ENCODE results near the gene RAC2.

Gene RAC2

DNA sequence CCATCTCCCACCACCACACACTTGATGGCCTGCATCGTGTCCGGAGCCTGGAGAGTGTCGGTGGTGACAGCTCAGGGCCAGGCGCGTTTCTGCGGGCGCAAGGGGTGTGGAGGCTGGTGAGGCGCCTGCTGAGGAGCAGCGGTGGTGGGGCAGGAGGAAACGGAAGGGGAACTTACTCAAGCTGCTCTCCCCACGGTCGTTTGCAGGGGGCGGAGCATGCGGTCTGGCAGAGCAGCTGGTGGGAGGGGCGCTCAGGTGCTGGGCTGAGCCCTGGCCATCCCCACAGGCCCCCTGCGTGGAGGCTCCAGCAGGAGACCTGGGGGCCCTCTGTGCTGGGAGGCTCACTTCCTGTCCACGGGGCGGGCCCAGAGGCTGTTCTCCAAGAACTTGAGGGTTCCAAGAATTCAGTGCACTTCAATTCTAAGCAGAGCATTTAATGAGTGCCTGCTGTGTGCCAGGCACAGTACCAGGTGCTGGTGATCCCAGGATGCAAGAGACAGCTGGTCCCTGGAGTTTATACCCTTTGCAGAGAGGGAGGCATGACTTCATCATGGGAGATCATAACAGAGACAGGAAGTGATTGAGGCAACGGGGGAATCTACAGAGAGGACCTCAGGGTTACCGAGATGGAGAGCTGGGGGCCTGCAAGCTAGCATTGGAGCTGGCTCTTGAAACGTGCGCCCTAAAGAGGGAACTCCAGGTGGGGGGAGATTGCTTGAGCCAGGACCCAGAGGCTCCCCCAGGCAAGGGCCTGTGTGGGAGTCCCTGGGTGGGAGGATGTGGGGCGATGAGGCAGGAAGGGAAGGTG, at the start of gene RAC2:
RAC2 (minus strand) TSS at position 156 of the 808 bp plus-strand sequence; CDS start at position 35, 121 bp downstream.
- no peak for DNase-seq (ENCODE audit: low read depth)

DNA sequence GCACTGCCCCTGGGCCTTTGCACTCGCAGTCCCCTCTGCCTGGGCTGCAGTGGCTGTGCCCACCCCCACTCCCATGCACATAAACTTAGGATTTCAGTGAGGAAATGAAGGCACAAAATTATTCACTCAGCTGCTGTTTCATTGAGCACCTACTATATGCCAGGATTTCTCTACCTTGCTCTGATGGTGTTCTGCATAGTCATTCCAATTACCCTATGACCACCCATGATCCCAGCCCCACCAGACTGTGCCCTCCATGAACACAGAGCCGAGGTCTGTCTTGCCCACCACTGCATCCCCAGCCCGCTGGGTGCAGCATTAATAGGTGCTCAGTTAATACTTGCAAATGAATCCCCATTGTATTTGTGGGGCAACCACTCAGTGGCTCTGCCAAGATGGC, 49.1 kb upstream of the RAC2 start:
- DNase-seq (ENCODE audit: low read depth): no peak

DNA sequence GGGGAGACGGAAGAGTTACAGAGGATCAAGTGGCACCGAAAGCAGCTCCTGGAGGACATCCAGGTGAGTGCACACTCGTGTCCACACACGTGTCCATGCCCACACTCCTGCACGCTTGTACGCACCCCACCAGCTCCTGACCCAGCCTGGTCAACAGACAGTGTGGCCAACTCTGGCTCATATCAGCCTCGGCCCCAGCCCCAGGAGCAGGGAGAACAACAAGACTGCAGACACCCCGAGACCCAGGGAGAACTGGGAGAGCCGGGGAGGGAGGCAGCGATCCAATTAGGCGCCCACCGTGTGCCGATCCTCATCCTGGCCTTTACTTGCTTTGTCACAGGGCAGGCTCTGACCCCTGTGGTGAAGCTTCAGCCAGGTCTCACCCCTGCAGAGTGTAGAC, 48.6 kb upstream of the RAC2 start:
- no peak for DNase-seq (ENCODE audit: low read depth)

DNA sequence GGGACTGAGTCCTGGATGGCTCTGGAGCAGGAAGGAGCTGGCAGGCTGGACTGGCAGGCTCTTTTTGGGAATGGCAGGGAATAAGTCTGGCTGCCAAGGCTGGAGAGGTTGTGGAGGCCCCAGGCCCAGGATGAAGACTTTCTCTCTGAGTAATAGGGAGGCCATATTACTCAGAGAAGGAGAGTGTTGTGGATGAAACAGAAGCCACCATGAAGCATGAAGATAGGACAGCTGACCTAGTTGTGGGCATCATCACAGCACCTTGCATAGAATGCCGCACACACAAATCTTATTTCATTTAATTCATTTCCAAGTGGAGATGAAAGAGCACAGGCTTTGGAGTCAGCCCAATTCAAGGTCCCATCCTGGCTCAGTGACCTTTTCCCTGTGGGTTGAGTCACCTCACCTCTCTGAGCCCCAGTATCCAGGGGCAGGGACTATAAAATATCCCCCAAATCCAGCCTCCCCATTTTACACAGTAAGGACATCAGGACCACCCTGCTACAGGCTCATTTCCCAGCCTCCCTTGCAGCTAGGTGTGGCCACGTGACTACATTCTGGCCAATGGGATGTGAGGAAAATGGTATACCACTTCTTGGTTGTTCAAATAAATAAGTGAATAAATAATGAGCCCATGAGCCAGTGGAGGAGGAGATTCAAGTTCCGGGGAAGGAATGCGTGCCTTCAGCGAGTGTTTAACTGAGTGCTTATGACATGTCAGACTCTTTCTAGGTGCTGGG, 47.7 kb upstream of the RAC2 start:
- DNase-seq (ENCODE audit: low read depth): no peak

DNA sequence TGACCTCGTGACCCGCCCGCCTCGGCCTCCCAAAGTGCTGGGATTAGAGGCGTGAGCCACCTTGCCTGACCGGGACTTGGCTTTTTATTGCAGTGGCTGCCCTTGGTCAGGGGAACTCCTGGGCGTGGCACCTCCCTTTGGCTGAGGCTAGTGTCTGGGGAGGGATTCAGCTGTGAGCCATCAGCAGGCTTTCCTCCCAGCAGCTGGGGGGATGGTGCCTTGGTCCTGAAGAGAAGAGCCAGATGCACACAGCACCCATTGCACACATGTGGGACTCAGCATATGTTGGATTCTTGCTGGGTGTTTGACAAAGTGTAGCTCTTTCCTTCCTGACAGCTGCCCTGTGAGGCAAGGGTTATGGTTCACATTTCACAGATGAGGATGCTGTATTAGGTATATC, 46.7 kb upstream of the RAC2 start:
- DNase-seq (ENCODE audit: low read depth): no peak

DNA sequence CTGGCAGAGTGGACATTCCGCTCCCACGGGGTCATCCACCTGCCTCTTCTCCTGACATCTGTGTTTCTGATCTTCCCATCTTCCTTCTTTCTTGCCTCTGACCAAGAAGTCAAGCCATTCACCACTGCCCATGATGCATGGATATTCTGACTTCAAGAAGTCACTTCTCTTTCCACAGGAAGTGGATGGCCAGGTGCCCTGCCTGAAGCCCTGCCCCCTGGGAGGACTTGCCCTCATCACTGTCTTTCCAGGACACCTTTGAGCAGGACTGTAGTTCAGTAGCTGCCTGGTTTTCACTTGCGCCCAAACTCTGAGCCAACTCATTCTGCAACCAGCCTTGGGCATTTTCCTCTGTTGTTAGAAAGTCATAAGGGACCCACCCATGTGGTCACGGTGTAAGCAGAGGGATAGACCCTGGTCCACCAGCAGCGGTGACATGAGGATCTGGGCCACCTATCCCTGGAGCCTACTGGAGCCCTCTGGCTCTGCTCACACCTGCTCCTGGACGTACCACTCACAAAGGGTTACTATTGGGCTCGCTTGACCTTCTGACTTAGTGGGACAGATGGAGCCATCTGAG, 45.2 kb upstream of the RAC2 start:
- no peak for DNase-seq (ENCODE audit: low read depth)

DNA sequence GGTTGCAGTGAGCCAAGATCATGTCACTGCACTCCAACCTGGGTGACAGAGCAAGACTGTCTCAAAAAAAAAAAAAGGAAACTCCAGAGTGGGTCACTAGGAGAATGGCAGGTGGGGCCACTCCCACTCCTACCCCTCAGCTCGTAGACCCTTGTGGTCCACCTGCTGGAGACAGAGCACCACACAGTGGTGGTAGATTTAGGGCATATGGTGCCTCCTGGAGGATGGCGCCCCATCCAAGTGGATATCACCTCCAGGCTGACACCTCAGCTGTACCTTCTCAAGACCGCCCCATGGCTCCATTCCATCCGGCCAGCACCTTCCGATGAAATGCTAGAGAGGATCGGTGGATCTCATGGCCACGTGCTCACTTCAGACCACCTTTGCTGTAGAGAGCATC, 44.5 kb upstream of the RAC2 start:
- DNase-seq (ENCODE audit: low read depth): no peak

DNA sequence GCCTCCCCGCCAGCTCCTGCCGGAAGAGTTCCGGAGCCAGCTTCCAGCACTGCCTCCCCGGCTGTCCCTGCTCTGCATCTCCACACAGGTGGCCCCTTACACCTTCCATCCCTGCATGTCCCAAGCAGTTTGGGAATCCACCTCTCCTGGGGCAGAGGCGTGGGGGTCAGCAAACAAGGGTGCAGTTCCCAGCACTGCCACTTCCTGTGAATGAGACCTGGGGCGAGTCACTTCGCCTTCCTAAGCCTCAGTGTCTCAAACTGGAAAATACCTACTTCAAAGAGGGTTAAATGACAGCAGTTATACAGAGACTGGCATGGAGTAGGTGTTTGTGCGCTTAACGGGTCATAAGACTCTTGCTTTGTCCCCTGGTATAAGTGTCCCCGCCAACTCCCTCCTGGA, 43.5 kb upstream of the RAC2 start:
- DNase-seq (ENCODE audit: low read depth): no peak

DNA sequence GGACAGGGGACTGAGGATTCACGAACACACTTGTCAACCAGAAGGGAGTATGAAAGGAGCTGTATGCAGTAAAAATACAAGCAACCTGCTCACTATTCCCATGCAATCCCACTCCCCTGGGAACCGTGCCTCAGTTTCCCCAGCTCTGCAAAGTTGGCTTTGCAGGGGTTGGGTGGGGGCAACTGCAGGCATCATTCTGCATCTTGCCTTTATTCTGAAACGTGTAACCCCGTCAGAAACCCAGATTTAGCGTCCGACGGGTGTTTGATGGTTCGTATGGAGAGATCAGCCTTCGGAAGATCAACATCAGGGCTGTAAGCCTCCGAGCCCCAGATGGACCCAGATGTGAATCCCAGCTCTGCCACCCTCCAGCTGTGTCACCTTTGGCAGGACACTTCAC, 41.9 kb upstream of the RAC2 start:
- no peak for DNase-seq (ENCODE audit: low read depth)

DNA sequence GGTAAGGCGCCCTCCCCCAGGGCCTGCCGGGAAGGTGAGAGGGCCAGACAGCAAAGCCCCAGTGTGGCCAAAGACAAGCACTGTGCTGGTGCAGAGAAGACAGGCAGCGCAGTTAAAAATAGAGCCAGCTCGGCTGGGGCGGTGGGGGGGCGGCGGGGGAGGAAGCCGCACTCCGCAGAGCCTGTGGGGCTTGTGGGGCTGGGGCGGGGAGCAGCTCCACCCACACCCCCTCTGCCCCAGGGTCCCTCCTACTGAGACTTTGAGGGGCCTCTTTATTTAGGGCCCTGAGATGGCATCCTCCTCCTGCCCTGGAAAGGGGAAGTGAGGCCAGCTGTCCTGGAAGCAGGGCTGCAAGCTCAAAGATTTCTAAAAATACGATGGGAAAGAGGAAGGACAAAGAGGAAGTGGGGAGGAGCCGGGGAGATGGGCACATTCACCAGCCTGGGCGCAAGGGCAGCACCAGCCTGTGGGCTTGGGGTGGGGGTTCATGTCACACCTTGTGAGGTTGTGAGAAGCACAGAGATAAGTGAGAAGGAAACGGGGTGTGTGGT, 40.8 kb upstream of the RAC2 start:
- DNase-seq (ENCODE audit: low read depth): no peak

DNA sequence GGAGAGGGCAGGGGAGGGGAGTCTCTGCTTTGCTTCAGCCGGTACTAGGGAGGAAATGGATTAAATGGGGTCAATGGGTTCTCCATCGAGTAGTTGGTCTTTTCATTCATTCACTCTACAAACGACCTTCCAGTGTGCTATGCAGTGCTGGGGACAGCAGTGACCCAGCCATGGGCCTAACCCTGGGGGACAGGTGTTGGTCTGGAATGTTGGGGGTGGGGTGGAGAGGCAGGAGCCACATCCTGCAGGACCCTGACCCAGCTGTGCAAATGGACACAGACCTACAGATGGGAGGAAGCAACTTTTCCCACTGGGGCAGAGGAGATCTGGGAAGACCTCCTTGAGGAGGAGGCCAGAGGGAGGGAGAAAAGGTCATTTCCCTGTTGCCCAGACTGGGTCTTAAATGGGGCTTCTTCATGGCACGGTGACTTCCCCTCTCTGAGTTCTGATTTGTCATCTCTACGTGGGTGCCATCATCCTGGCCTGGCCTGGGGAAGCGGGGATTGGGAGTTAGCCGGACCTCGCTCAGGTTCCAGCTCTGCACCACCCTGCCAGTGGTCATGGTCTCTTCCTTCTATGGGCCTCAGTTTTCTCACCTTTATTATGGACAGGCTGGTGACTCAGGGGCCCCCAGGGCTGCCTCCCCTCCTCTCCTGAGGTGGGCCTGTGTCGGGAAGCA, 40.2 kb upstream of the RAC2 start:
- DNase-seq (ENCODE audit: low read depth): no peak

DNA sequence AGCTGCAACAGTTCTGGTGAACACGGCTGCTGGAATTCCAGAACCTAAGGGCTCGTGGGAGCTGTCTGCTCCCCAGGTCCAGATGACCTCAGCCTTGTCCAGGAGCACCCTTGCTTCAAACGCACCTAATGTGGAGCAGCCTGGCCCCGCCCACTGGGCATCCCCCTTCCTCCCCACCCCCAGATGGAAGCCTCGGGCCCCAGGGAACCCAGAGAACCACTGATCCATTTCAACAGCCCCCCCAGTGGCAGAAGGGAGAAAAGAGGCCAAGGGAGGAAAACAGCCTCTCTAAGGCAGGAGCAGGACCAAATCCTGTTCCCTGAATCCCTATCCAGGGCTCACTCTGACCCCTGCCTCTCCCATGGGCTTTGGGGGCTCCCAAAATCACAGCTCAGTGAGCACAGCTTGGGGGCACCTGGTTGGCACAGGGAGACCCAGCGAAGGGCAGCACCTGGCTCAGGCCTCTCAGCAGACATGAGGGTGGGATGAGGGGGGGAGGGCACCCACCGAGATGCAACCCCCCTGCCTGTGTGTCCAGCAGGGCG, 39.4 kb upstream of the RAC2 start:
- no peak for DNase-seq (ENCODE audit: low read depth)

DNA sequence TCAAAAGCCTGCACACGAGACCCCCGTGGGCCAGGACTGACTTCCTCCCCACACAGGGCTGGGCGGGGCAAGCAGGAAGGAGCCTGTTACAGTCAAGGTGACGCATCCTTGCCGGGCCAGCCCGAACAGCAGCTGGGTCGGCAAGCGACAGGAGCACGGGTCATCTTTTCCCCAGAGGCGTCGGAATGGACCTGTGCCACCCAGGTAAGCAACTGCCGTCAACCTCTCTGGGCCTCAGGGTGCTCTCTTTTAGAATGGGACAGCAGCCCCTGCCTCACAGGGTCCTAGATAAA, 38.3 kb upstream of the RAC2 start, which contains the start of gene CYTH4:
CYTH4 (plus strand) TSS at position 124 of the 293 bp plus-strand sequence; CDS start at position 186, 62 bp downstream.
- DNase-seq (ENCODE audit: low read depth): no peak

DNA sequence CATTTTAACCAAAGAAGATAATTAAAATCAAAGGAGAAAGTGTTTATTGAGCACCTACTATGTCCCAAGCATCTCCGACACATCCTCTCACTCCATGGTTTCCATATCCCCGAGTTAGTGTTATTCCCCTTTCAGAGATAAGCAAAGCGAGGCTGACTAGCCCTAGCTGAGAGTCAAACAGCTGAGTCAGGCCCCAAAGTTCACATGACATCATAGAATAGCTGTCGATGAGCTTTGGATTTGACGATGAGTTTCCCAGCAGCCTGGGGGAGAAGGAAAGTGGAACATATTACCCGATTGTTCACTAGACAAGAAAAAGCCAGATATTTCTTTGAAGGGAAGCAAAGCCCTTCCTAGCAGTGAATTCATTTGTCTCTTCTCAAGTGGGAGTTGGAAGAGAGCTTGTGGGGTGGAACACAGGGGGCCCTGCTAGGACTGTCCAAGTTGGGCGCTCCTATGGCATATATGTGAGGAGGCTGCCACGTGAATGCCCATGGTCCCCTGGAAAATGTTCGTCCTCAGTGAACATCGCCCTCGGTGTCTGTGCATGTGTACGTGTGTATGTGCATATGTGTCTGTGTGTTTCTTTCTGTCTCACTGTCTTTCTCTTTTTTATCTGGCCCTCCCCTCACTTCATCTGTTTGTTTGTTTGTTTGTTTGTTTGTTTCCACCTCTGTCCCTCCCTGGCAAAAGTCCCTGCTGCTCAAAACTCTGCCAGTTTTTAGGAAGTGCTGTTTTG, 37.7 kb upstream of the RAC2 start:
- DNase-seq (ENCODE audit: low read depth): no peak

DNA sequence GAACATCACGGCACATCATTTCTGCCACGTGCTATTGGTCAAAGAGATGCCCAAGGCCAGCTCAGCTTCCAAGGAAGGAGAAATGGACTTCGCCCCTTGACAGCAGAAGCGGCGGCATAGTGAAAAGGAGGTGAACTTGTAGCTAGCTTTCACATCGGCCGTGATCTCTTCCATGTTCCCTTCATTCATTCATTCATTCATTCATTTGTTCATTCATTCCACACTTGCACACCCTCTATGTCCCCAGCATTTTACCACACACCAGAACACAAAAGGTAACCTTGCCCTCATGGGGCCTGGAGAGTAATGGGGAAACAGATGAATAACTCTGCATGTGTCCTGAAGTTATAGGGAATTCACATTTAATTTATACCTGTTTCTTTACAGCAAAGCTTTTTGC, 37.1 kb upstream of the RAC2 start:
- no peak for DNase-seq (ENCODE audit: low read depth)

DNA sequence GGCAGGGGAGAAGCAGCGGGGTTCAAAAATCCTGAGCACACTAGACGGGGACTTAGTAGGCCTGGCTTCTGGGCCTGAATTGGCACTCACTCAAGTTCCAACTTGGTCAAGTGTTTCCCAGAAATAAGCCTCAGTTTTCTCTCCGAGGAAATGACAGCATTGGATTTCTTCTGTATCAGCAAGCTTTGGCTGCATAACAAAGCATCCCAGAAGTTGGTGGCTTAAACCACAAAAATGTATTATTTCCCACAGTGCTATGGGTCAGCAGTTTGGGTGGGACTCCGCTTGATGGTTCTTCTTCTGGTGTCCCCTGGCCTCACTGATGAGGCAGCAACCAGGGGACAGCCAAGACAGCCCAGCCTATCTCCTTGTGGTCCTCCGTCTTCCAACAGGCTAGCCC, 36.6 kb upstream of the RAC2 start:
- no peak for DNase-seq (ENCODE audit: low read depth)

DNA sequence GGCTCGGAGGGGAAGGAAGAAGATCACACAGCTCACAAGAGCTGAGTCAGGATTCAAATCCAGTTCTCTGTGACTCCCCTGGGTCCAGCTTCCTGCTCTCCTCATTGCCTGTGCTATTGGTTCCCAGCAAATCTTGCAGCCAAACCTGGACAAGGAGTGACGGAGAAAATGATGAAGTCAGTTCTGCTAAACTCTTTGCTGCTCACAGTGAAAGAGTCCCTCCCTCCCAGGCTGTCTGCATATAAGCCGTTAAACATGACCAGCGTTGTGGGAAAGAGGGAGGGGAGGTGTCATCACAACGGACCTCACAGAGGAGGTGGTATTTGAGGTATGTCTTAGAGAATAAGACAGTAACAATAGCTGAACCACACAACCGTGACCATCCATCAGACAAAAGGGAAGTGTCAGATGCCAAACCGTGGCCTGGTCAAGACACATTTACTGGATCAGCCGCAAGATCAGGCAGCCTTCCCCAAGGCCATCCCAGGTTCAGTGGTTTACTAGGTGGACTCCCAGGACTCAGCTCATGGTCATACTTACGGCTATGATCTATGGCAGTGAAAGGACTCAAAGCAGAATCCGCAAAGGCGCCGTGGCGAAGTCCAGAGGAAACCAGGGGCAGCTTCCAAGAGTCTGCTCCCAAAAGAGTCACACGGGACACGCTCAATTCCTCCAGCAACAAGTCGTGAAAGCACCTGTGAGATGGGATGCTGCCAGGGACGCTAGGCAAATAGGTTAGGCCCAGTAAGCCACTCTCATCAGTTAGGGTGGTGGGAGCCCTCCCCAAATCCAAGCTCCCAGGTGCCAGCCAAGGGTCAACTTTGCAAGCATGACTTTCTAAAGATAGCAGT, 35.5 kb upstream of the RAC2 start:
- DNase-seq (ENCODE audit: low read depth): no peak

DNA sequence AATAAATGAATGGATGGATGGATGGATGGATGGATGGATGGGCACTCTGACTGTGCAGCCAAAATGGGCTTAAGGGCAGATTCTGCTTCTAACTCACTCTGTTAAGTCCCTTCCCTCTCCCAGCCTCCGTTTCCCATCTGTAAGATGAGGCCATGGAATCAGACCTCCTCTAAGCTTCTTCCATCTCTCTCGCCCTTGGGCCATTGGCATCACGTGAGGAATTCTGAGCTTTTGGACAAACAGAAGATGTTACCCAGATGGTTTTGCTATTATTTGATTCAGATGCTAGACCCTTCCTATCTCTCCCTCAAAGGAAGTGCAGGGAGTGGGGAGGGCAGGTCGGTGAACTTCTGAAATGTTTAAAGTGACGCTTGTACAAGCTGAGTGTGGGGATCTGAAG, 34.2 kb upstream of the RAC2 start:
- no peak for DNase-seq (ENCODE audit: low read depth)

DNA sequence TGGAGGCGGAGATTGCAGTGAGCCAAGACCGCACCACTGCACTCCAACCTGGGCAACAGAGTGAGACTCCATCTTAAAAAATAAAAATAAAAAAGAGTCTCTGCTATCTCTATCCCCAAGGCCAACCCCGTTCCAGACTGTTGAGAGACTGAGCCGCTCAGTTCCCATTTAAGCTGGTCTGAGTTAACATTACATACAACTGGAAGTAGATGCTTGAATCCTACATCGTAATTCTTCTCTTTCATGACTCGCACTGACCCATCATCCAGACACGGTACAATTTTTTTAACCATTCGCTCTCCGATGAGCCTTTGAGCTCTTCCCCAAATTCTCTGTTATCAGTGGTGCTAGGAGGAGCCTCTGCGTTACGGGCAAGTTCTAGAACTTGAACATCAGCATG, 33.3 kb upstream of the RAC2 start:
- no peak for DNase-seq (ENCODE audit: low read depth)

DNA sequence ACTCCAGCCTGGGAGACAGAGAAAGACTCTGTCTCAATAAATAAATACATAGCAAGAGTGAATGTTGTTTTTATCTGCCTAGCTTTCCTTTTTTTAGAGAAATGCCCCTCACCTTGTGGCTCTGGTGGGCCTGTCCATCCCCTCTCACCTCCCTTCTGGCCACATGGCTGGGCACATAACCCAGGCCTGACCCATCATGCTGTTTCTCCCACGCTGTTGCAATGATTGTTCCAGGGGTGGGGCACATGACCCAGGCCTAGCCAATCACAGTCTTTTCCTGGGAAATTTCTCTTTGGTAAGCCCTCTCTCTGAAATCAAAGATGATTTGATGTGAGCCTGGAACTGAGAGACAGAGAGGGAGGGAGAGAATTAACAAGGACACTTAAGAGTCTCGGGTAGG, 32.7 kb upstream of the RAC2 start:
- DNase-seq (ENCODE audit: low read depth): no peak

DNA sequence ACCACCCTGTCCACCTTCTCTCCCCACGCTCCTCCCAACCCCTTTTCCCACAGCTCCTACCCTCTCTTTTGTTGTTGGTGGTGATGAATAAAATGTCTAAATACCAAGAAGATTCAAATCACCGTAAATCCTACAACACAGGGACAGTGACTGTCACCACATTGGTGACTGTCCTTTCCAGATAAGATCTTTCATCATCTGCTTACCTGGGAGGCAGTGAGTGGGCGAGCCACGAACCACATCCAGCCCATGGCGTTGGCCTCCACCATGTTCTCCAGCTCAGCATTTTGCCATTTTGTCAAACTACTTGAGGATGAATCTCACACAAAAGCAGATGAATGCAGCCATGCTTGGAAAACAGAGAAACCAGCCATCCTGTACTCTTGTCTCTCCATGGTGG, 31.6 kb upstream of the RAC2 start:
- DNase-seq (ENCODE audit: low read depth): no peak
